D721Med (cell line): ENCODE data around the gene EPHA3.

ENCODE experiments used
- DNase-seq: peaks from one replicate; pipeline ENCODE4 v3.0.0; 2011; ENCODE audit warnings: low spot score; ENCODE audit not compliant: insufficient read length
- FAIRE-seq: peaks from 2 replicates; lab custom pipeline; 2011; peaks lifted over from hg19 to GRCh38; lab: Jason Lieb, UNC
- TF ChIP-seq, protein P1 (sequence below): IDR thresholded peaks from 2 replicates; pipeline ENCODE4 v1.5.1; 2012; ENCODE audit warnings: mild to moderate bottlenecking, control low read depth; ENCODE audit not compliant: insufficient read depth; ENCODE audit errors: missing control alignments

The EPHA3 gene

DNA sequence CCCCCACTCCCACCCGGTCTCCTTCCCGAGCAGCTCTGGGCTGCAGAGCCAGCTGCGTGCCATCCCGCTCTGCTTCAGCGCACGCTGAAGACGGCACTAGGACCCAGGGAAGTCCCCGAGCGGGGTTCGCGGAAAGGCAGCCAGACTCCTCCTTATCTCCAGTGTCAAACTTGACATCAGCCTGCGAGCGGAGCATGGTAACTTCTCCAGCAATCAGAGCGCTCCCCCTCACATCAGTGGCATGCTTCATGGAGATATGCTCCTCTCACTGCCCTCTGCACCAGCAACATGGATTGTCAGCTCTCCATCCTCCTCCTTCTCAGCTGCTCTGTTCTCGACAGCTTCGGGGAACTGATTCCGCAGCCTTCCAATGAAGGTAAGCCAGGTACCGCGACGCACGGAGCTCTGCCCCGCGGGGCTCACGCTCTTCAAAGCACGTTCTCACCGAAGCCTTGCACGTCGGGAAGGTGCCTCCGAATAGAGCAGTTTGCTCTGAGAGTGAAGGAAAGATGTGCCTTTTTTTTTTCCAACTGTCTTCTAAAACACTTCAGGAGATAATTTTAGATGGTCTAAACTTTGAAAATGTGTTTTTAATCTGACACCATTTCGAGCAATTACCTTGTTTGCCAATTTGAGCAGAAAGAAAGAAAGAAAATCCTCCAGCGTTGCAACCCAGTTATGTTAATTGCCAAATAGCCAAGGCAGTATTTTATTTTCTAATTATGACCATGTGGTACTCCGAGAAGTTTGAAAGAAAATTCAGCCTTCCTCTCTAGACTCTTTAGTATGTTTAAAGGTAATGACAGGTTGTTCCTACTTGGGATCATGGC lies at the start of gene EPHA3:
TSS of gene EPHA3 (plus strand) at position 161 of the 830 bp plus-strand sequence. CDS start at position 289, 128 bp downstream.
- FAIRE-seq, result no peak
- TF ChIP-seq, protein P1, sequence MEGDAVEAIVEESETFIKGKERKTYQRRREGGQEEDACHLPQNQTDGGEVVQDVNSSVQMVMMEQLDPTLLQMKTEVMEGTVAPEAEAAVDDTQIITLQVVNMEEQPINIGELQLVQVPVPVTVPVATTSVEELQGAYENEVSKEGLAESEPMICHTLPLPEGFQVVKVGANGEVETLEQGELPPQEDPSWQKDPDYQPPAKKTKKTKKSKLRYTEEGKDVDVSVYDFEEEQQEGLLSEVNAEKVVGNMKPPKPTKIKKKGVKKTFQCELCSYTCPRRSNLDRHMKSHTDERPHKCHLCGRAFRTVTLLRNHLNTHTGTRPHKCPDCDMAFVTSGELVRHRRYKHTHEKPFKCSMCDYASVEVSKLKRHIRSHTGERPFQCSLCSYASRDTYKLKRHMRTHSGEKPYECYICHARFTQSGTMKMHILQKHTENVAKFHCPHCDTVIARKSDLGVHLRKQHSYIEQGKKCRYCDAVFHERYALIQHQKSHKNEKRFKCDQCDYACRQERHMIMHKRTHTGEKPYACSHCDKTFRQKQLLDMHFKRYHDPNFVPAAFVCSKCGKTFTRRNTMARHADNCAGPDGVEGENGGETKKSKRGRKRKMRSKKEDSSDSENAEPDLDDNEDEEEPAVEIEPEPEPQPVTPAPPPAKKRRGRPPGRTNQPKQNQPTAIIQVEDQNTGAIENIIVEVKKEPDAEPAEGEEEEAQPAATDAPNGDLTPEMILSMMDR, result no peak
- DNase-seq, result peak; percentile 30

DNA sequence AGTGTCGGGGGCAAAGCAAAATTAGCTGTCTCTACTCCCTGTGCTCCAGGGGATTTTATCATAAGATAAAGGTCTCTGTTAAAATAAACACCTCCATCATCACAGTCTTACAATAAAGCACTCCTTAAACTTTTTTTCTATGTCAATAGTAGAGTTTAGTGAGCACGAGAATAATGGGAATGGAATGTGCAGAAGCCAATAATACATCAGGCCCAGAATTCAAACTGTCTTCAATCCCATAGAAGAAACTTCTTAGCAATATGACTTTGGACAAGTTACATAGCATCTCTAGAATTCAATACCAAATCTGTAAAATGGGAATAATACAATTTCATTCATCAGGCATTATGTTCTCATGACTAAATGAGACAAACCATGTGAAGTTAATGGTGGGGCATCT lies 49.0 kb upstream of the EPHA3 start:
- TF ChIP-seq, protein P1, result no peak
- DNase-seq, result no peak
- no peak for FAIRE-seq

DNA sequence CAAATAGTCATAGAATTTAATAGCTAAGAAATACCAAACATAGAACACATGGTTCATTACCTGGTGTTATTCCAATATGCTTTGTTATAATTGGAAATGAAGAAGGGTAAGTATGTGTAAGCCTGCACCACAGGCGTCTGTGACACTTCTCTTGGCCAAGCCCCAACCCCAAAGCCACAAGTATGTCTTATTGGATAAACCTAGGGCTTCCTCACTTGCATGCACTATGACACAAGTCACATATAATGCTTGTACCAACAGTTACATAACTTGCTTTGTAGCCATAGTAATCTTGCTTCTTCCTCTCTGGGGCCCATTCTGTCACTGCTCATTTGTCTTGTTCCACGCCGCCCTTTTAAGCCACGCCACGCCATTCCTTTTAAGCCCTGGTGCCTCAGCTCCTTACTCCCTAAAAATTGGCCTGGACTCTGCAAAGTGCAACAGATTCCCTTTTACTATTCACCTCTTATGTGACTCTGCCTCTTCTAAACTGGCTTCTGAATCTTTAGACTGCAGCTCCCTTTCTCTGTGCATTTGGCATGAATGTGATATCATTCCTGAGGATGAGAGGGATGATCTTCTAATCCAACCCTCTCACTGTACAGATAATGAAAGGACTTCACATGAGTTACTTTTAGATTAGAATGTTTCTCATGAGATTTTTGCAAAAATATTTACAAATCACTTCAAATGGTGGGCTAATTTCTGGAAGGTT lies 48.1 kb upstream of the EPHA3 start:
- FAIRE-seq (no peak), DNase-seq (no peak)
- TF ChIP-seq, protein P1, result no peak

DNA sequence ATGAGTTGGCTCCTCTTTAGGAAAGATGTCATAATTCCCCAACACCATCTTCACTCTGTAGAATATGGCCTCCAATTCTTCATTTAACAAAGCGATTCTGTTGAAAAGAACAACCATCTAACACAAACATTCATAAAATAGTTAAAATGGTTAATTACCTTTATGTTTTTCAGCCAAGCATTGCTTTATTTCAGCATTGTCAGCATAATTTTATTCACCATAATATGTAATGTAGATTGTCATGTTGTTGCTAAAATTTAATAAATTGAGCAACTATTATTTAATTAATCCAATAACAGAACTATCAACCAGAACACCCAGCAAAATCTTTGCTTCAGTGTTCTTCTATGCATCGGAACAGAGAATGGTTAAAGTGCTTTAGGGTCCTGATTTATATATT lies 46.2 kb upstream of the EPHA3 start:
- TF ChIP-seq, protein P1, result no peak
- no peak for DNase-seq
- no peak for FAIRE-seq

DNA sequence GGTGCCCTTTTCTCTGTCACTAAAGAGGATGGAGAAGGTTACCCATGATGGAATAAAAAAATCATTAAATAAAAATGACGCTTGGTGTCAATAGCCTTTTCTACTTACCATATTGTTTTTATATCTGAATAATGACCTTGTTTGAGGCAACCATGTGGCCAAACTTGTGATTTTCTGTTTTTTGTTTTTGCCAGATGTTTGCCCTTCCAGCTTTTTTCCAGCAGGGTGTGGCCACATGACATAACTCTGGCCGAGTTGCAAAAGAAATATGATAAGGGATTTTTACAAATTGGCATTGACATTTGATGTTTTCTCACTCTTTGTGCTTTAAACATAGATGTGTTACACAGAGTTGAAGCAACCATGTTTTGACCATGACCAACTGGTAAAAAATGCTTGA lies 39.7 kb upstream of the EPHA3 start:
- FAIRE-seq, result no peak
- TF ChIP-seq, protein P1, result no peak
- no peak for DNase-seq

DNA sequence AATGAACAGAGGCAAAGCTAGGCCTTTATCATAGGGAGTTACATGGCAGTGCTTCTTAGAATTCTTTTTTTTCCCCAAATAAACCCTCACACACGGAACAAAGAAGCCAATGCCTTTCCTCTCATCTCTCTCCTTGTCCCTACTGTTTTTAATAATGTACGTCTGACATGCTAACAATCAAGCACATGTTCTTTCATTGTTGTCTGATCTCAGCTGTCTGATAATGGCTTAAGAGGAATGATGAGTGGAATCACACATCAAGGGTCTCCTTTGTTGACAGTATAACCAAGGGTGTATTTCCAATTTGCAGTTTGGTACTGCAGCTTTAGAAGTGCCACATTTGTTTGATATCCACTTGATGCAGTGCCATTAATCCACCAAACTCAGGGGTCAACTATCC lies 34.8 kb upstream of the EPHA3 start:
- no peak for FAIRE-seq
- TF ChIP-seq, protein P1, result no peak
- no peak for DNase-seq
